Muscle layer of duodenum (tissue), 2 donors: Measurements from ENCODE around the gene NPIPA2.
"Not testable (repeated sequence)": the region's sequence is repeated elsewhere in the genome, so short reads cannot be mapped to it uniquely, and the experiment has no call there.

Experiments
- H3K27ac ChIP-seq: one replicate; pipeline ENCODE4 v1.7.0; 2013; ENCODE audit warnings: mild to moderate bottlenecking, low read length
- H3K27me3 ChIP-seq: one replicate; pipeline ENCODE4 v1.7.0; 2013; ENCODE audit warnings: low read depth, mild to moderate bottlenecking, control low read depth, low read length
- H3K36me3 ChIP-seq, 2 donors: one replicate each; pipeline ENCODE4 v1.7.0; 2013; ENCODE audit warnings: low read length in 2 of 2, control low read depth in 1 of 2, mild to moderate bottlenecking in 1 of 2; ENCODE audit not compliant: insufficient read depth in 2 of 2, control insufficient read depth in 1 of 2
- H3K4me1 ChIP-seq, 2 donors: one replicate each; pipeline ENCODE4 v1.7.0; 2013; ENCODE audit warnings: low read length in 2 of 2, mild to moderate bottlenecking in 2 of 2, control low read depth in 1 of 2, moderate library complexity in 1 of 2; ENCODE audit not compliant: insufficient read depth in 2 of 2, control insufficient read depth in 1 of 2
- H3K4me3 ChIP-seq, 2 donors: one replicate each; pipeline ENCODE4 v1.7.0; 2013; ENCODE audit warnings: low read length in 2 of 2, low read depth in 1 of 2, mild to moderate bottlenecking in 1 of 2
- H3K9me3 ChIP-seq, 2 donors: one replicate each; pipeline ENCODE4 v1.7.0; 2013; ENCODE audit warnings: low read length in 2 of 2, control low read depth in 1 of 2, mild to moderate bottlenecking in 1 of 2; ENCODE audit not compliant: control insufficient read depth in 1 of 2
- donor health status: healthy.

NPIPA2 gene

DNA sequence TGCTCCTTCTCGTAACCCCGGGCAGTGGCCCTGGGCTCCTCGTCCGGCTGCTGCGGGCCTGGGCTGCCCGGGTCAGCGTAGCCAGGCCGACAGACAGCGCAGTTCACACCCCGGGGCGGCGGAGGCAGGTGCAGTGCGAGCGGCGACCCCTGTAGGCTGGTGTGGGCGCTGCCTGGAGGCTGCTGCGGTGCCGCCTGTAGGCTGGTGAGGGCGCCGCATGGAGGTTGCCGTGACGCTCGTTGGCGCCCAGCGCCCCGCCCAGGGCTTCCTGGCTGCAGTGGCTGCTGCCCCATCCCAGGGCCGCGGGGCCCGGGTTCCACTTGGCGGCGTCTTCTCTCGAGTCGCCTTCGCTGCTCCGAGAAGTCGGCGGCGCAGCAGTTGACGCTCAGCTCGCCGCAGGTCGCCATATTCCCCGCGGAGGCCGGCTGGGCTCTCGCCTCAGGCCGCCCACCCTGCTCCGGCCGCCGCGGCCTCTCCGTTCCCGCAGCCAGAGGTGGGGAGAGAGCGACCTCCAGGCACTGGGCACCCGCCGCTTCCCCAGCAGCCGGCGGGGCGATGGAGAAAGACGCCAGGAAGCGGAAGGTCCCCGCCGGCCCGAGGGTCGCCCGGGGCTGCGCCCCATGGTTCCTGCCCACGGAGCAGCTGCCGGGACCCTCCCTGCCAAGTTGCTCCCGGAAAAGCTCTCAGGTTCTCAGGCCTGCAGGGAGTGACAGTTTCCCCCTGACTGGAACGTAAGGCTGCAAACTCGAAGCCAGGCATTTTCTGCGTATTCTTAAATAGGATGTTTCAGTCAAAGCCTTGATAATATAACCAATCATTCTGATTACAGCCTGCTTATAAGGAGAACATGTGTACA is at the start of gene NPIPA2:
Gene NPIPA2 (plus strand): TSS at position 261 of the 856 bp plus-strand sequence. CDS start 5,533 bp downstream, outside the sequence.
- not testable (repeated sequence) for H3K4me3 ChIP-seq, H3K36me3 ChIP-seq, H3K4me1 ChIP-seq, H3K27ac ChIP-seq, H3K9me3 ChIP-seq, H3K27me3 ChIP-seq

DNA sequence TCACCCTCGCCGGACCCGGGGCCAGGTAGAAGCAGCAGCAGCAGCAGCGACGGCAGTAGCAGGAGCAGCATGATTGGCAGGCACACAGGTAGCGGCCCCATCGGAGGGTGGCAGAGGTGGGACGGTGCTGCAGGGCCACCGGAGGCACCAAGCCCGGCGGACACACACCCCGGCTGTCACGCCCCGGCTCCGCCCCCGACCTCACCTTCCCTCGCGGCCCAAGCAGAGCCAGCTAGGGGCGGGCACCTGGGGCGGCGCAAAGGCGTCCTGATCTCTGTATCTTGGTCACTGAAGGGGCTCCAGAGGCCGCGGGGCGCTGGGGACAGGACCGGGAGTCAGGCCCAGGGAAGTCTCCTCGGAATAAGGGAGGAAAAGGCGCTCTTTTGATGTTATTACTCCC is 48.2 kb upstream of the NPIPA2 start, which contains the start of gene PLA2G10:
Gene PLA2G10 (minus strand): TSS at position 180 of the 400 bp plus-strand sequence. CDS start 79 bp downstream, at position 101.
- H3K36me3 ChIP-seq, H3K9me3 ChIP-seq, H3K27me3 ChIP-seq, H3K27ac ChIP-seq, H3K4me1 ChIP-seq, H3K4me3 ChIP-seq: not testable (repeated sequence)

DNA sequence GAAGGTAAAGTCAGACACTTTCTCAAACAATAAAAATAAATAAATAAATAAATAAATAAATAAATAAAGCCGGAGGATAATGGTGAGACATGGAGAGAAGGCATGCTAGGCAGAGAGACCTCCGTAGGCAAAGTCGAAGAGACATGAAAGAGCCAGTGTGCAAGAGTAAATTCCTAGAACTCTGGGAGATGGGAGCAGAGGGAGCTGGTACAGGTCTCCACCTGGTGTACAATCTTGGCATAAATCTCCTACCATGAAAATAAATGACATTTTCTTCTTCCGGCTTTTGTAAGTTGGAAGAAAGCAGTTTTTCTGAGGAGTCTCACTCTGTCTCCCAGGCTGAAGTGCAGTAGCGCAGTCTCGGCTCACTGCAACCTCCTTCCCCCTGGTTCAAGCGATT is 40.5 kb upstream of the NPIPA2 start:
- not testable (repeated sequence) for H3K9me3 ChIP-seq, H3K4me3 ChIP-seq, H3K27ac ChIP-seq, H3K27me3 ChIP-seq, H3K36me3 ChIP-seq, H3K4me1 ChIP-seq

DNA sequence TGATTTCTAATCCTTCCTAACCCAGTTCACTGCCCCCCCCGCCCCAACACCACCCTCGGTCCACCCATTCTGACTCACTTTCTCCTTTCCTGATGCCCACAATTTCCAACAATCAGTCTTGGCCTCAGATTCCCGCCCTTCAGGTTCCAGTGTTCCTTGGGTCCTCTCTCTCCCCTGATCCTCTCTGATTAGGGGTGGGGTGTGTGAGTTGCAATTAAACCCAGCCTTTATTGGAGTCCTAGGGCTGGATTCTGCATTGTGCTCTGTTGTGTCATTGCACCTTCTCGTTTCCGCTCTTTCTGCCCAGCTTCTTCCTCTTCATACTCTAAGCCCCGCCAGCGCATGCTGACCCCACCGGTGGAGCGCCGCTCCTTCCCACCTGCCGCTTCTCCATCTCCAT is 39.7 kb upstream of the NPIPA2 start:
- not testable (repeated sequence) for H3K27me3 ChIP-seq, H3K4me1 ChIP-seq, H3K36me3 ChIP-seq, H3K4me3 ChIP-seq, H3K27ac ChIP-seq, H3K9me3 ChIP-seq

DNA sequence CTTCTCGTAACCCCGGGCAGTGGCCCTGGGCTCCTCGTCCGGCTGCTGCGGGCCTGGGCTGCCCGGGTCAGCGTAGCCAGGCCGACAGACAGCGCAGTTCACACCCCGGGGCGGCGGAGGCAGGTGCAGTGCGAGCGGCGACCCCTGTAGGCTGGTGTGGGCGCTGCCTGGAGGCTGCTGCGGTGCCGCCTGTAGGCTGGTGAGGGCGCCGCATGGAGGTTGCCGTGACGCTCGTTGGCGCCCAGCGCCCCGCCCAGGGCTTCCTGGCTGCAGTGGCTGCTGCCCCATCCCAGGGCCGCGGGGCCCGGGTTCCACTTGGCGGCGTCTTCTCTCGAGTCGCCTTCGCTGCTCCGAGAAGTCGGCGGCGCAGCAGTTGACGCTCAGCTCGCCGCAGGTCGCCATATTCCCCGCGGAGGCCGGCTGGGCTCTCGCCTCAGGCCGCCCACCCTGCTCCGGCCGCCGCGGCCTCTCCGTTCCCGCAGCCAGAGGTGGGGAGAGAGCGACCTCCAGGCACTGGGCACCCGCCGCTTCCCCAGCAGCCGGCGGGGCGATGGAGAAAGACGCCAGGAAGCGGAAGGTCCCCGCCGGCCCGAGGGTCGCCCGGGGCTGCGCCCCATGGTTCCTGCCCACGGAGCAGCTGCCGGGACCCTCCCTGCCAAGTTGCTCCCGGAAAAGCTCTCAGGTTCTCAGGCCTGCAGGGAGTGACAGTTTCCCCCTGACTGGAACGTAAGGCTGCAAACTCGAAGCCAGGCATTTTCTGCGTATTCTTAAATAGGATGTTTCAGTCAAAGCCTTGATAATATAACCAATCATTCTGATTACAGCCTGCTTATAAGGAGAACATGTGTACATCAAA is 38.9 kb upstream of the NPIPA2 start, which contains the start of gene NPIPA3:
Gene NPIPA3 (plus strand): TSS at position 256 of the 856 bp plus-strand sequence. CDS start 5,533 bp downstream, outside the sequence.
- H3K27me3 ChIP-seq, H3K9me3 ChIP-seq, H3K4me1 ChIP-seq, H3K27ac ChIP-seq, H3K36me3 ChIP-seq, H3K4me3 ChIP-seq: not testable (repeated sequence)

DNA sequence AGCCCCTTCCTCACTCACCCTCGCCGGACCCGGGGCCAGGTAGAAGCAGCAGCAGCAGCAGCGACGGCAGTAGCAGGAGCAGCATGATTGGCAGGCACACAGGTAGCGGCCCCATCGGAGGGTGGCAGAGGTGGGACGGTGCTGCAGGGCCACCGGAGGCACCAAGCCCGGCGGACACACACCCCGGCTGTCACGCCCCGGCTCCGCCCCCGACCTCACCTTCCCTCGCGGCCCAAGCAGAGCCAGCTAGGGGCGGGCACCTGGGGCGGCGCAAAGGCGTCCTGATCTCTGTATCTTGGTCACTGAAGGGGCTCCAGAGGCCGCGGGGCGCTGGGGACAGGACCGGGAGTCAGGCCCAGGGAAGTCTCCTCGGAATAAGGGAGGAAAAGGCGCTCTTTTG is 9.1 kb upstream of the NPIPA2 start:
- not testable (repeated sequence) for H3K36me3 ChIP-seq, H3K27ac ChIP-seq, H3K9me3 ChIP-seq, H3K4me3 ChIP-seq, H3K4me1 ChIP-seq, H3K27me3 ChIP-seq

DNA sequence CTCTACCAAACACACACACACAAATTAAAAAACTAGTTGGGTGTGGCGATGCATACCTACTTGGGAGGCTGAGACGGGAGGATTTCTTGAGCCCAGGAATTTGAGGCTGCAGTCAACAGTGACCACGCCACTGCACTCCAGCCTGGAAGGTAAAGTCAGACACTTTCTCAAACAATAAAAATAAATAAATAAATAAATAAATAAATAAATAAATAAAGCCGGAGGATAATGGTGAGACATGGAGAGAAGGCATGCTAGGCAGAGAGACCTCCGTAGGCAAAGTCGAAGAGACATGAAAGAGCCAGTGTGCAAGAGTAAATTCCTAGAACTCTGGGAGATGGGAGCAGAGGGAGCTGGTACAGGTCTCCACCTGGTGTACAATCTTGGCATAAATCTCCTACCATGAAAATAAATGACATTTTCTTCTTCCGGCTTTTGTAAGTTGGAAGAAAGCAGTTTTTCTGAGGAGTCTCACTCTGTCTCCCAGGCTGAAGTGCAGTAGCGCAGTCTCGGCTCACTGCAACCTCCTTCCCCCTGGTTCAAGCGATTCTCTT is 1.4 kb upstream of the NPIPA2 start:
- H3K27ac ChIP-seq, H3K27me3 ChIP-seq, H3K4me1 ChIP-seq, H3K9me3 ChIP-seq, H3K36me3 ChIP-seq, H3K4me3 ChIP-seq: not testable (repeated sequence)

DNA sequence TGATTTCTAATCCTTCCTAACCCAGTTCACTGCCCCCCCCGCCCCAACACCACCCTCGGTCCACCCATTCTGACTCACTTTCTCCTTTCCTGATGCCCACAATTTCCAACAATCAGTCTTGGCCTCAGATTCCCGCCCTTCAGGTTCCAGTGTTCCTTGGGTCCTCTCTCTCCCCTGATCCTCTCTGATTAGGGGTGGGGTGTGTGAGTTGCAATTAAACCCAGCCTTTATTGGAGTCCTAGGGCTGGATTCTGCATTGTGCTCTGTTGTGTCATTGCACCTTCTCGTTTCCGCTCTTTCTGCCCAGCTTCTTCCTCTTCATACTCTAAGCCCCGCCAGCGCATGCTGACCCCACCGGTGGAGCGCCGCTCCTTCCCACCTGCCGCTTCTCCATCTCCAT is 539 bp upstream of the NPIPA2 start:
- H3K4me3 ChIP-seq, H3K4me1 ChIP-seq, H3K27me3 ChIP-seq, H3K27ac ChIP-seq, H3K36me3 ChIP-seq, H3K9me3 ChIP-seq: not testable (repeated sequence)

DNA sequence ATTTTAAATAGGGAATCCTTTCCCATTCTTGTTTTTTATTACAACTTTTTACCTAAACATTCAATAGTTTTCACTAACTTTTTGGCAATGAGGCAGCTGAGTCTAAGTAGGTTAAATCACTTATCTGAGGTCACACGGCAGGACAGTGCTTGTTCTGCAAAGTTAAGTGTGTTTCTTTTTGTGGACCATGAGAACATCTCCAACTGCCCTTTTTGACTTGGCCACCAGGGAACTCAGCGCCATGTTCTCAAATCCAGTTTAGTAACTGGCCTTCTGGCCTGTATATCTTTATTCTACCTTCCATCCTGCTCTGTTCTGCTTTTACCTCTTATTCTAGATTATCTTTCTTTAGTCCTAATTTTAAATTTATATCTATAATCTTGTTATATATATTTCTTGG is 31.3 kb downstream of the NPIPA2 start:
- H3K27me3 ChIP-seq, H3K4me1 ChIP-seq, H3K9me3 ChIP-seq, H3K36me3 ChIP-seq, H3K27ac ChIP-seq, H3K4me3 ChIP-seq: not testable (repeated sequence)

DNA sequence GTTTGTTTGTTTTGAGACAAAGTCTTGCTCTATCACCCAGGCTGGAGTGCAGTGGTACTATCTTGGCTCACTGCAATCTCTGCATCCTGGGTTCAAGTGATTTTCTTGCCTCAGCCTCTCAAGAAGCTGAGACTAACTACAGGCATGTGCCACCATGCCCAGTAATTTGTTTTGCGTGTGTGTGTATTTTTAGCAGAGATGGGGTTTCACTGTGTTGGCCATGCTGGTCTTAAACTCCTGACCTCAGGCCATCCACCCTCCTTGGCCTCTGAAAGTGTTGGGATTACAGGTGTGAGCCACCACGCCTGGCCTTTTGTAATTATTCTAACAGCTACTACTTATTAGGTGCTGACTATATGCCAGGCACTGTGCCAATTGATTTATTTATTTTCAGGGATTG is 33.3 kb downstream of the NPIPA2 start:
- H3K4me1 ChIP-seq, H3K9me3 ChIP-seq, H3K27me3 ChIP-seq, H3K27ac ChIP-seq, H3K4me3 ChIP-seq, H3K36me3 ChIP-seq: not testable (repeated sequence)

DNA sequence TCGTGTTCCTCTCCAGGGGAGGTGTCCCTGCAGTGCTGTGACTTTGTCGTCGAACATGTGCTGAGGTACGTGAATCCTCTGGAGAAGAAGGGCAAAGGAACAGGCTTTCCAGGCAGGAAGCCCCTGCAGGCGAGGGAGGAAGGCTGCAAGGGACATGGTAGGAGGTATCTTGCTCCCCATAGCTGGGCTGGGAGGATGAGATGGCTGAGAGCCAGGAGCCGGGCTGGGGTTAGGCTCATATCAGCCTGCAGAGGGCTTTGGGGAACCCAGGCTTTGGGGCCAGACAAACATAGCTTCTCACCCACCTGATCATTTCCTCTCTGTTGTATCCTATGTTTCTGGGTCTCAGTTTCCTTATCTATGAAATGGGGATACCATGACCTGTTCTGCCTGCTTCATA is 34.4 kb downstream of the NPIPA2 start:
- H3K9me3 ChIP-seq, H3K27me3 ChIP-seq, H3K27ac ChIP-seq, H3K36me3 ChIP-seq, H3K4me3 ChIP-seq, H3K4me1 ChIP-seq: not testable (repeated sequence)
